Mammary epithelial cell (primary cell): ENCODE measurements around the gene HUWE1.

Experiments used
- EZH2 ChIP-seq: IDR thresholded peaks from 2 replicates; pipeline ENCODE4 v1.6.1; 2012; ENCODE audit warnings: low read length, inconsistent platforms, borderline replicate concordance
- TF ChIP-seq, protein P1 (sequence below), 2 donors: IDR thresholded peaks in 1 of 2; conservative IDR thresholded peaks in 1 of 2; 2 replicates each; pipeline ENCODE4 v1.5.1; 2011 to 2012; ENCODE audit warnings: inconsistent platforms in 2 of 2, low read length in 2 of 2, mild to moderate bottlenecking in 2 of 2, control low read depth in 1 of 2, low read depth in 1 of 2; ENCODE audit not compliant: insufficient read depth in 1 of 2; ENCODE audit errors: extremely low read depth in 1 of 2

DNA sequence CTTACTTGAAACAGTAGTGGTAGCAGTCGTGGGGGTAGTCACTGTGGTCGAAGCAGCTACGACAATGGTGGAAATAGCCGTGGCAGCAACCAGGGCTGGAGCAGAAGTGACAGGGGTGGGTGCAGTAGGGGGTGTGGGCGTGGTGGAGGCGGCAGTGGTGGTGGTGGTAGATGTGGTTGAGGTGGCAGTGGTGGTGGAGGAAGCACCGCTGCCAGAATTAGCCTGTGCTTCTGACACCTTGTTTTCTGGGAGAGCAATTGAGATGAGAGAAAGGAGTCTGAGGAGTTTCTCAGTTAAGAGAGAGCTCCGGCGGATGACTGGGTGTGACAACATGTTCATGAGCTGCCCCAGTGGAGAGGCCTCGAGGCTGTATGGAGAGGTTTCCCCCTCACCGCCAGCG lies 138.9 kb downstream of the HUWE1 start:
- TF ChIP-seq, protein P1, sequence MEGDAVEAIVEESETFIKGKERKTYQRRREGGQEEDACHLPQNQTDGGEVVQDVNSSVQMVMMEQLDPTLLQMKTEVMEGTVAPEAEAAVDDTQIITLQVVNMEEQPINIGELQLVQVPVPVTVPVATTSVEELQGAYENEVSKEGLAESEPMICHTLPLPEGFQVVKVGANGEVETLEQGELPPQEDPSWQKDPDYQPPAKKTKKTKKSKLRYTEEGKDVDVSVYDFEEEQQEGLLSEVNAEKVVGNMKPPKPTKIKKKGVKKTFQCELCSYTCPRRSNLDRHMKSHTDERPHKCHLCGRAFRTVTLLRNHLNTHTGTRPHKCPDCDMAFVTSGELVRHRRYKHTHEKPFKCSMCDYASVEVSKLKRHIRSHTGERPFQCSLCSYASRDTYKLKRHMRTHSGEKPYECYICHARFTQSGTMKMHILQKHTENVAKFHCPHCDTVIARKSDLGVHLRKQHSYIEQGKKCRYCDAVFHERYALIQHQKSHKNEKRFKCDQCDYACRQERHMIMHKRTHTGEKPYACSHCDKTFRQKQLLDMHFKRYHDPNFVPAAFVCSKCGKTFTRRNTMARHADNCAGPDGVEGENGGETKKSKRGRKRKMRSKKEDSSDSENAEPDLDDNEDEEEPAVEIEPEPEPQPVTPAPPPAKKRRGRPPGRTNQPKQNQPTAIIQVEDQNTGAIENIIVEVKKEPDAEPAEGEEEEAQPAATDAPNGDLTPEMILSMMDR (conservative IDR thresholded peaks at IDR 0.05 in 1 of 2, IDR thresholded peaks at IDR 0.05 in 1 of 2; ENCODE audit: extremely low read depth in 1 of 2, insufficient read depth in 1 of 2, low read depth in 1 of 2, low read length in 2 of 2): no peak
- no peak for TF ChIP-seq EZH2
